H9 (cell line): Measurements from ENCODE around the gene COX7B. TPM values are rescaled to one million over a fixed set of nuclear protein-coding genes. Genes with fewer than 3 reads are reported as not detected.

Experiments used
- DNase-seq: peaks from one replicate; pipeline ENCODE4 v3.0.0-alpha.2; 2017
- H2AFZ ChIP-seq: one replicate; pipeline ENCODE4 v1.6.1; 2013; ENCODE audit warnings: mild to moderate bottlenecking, low read length, control low read depth, moderate library complexity
- H2AK5ac ChIP-seq: 2 replicates; pipeline ENCODE4 v1.6.1; 2013; ENCODE audit warnings: low read length, control low read depth, mixed read lengths; ENCODE audit not compliant: insufficient read length
- H2BK120ac ChIP-seq: one replicate; pipeline ENCODE4 v1.6.1; 2013; ENCODE audit warnings: low read depth, mild to moderate bottlenecking, low read length, control low read depth, inconsistent platforms; ENCODE audit not compliant: poor library complexity, severe bottlenecking
- H2BK12ac ChIP-seq: 2 replicates; pipeline ENCODE4 v1.6.1; 2013; ENCODE audit warnings: low read length, control low read depth, mixed read lengths, low read depth; ENCODE audit not compliant: insufficient read length
- H2BK15ac ChIP-seq: 2 replicates; pipeline ENCODE4 v1.6.1; 2013; ENCODE audit warnings: low read depth, low read length, control low read depth
- H2BK20ac ChIP-seq: one replicate; pipeline ENCODE4 v1.6.1; 2013; ENCODE audit warnings: low read depth, mild to moderate bottlenecking, low read length, control low read depth, inconsistent platforms; ENCODE audit not compliant: poor library complexity, severe bottlenecking
- H2BK5ac ChIP-seq: 2 replicates; pipeline ENCODE4 v1.6.1; 2013; ENCODE audit warnings: low read length, control low read depth, mixed read lengths; ENCODE audit not compliant: insufficient read length
- H3K14ac ChIP-seq: 2 replicates; pipeline ENCODE4 v1.6.1; 2013; ENCODE audit warnings: low read length, control low read depth; ENCODE audit not compliant: insufficient read depth
- H3K18ac ChIP-seq: 2 replicates; pipeline ENCODE4 v1.6.1; 2013; ENCODE audit warnings: low read depth, mild to moderate bottlenecking, mixed read lengths, low read length, control low read depth; ENCODE audit not compliant: insufficient read length
- H3K23ac ChIP-seq: 2 replicates; pipeline ENCODE4 v1.6.1; 2013; ENCODE audit warnings: low read length, control low read depth, mixed read lengths, low read depth; ENCODE audit not compliant: insufficient read length
- H3K23me2 ChIP-seq: 2 replicates; pipeline ENCODE4 v1.6.1; 2013; ENCODE audit warnings: low read depth, mild to moderate bottlenecking, mixed read lengths, low read length, control low read depth; ENCODE audit not compliant: insufficient read length, poor library complexity, severe bottlenecking
- H3K27ac ChIP-seq: 2 replicates; pipeline ENCODE4 v1.5.1; 2013; ENCODE audit warnings: low read length, control low read depth, mixed read lengths, low read depth; ENCODE audit not compliant: insufficient read length
- H3K27me3 ChIP-seq: 2 replicates; pipeline ENCODE4 v1.6.1; 2013; ENCODE audit warnings: low read length, control low read depth, inconsistent platforms; ENCODE audit not compliant: insufficient read depth
- H3K4ac ChIP-seq: 2 replicates; pipeline ENCODE4 v1.6.1; 2013; ENCODE audit warnings: low read depth, mild to moderate bottlenecking, control low read depth, inconsistent platforms, low read length, moderate library complexity
- H3K4me1 ChIP-seq: 2 replicates; pipeline ENCODE4 v1.6.1; 2013; ENCODE audit warnings: low read length, control low read depth, inconsistent platforms; ENCODE audit not compliant: insufficient read depth
- H3K4me2 ChIP-seq: 2 replicates; pipeline ENCODE4 v1.6.1; 2013; ENCODE audit warnings: low read length, control low read depth, mixed read lengths; ENCODE audit not compliant: insufficient read length, insufficient read depth
- H3K56ac ChIP-seq: 2 replicates; pipeline ENCODE4 v1.6.1; 2013; ENCODE audit warnings: low read depth, mild to moderate bottlenecking, mixed read lengths, low read length, control low read depth; ENCODE audit not compliant: insufficient read length
- H3K79me1 ChIP-seq: 2 replicates; pipeline ENCODE4 v1.6.1; 2013; ENCODE audit warnings: low read depth, mild to moderate bottlenecking, moderate library complexity, low read length, control low read depth, inconsistent platforms; ENCODE audit not compliant: insufficient read depth, poor library complexity, severe bottlenecking
- H3K79me2 ChIP-seq: 2 replicates; pipeline ENCODE4 v1.6.1; 2013; ENCODE audit warnings: low read length, control low read depth, inconsistent platforms; ENCODE audit not compliant: insufficient read depth
- H3K9ac ChIP-seq: 2 replicates; pipeline ENCODE4 v1.6.1; 2013; ENCODE audit warnings: low read length, control low read depth, mixed read lengths; ENCODE audit not compliant: insufficient read length; ENCODE audit errors: extremely low read depth
- H3K9me3 ChIP-seq: one replicate; pipeline ENCODE4 v1.6.1; 2013; ENCODE audit warnings: low read depth, low read length, inconsistent platforms; ENCODE audit not compliant: control insufficient read depth
- H3T11ph ChIP-seq: one replicate; pipeline ENCODE4 v1.6.1; 2013; ENCODE audit warnings: mild to moderate bottlenecking, low read length, control low read depth, inconsistent platforms
- H4K20me1 ChIP-seq: one replicate; pipeline ENCODE4 v1.6.1; 2013; ENCODE audit not compliant: control insufficient read depth, insufficient read length, insufficient read depth
- H4K5ac ChIP-seq: 2 replicates; pipeline ENCODE4 v1.6.1; 2013; ENCODE audit warnings: low read depth, mild to moderate bottlenecking, mixed read lengths, low read length, control low read depth; ENCODE audit not compliant: insufficient read length
- H4K8ac ChIP-seq: replicated peaks from 2 replicates; pipeline ENCODE4 v1.6.1; 2013; ENCODE audit warnings: low read length, control low read depth, mixed read lengths, low read depth; ENCODE audit not compliant: insufficient read length
- H4K91ac ChIP-seq: 2 replicates; pipeline ENCODE4 v1.6.1; 2013; ENCODE audit warnings: low read depth, mild to moderate bottlenecking, moderate library complexity, mixed read lengths, low read length, control low read depth; ENCODE audit not compliant: insufficient read length
- H3K27ac Mint-ChIP-seq, 3 experiments: 2 replicates in 2 of 3; 3 replicates in 1 of 3; pipeline ENCODE4 v1.8.0; 2020 to 2021; ENCODE audit warnings: mixed read lengths in 3 of 3, mild to moderate bottlenecking in 1 of 3, moderate library complexity in 1 of 3
- H3K27me3 Mint-ChIP-seq: 2 replicates; pipeline ENCODE4 v1.8.0; 2021; ENCODE audit warnings: low read depth, mild to moderate bottlenecking, moderate library complexity, mixed read lengths
- H3K36me3 Mint-ChIP-seq, 3 experiments: 2 replicates in 2 of 3; 3 replicates in 1 of 3; pipeline ENCODE4 v1.8.0; 2020 to 2021; ENCODE audit warnings: low read depth in 3 of 3, mixed read lengths in 3 of 3; ENCODE audit not compliant: insufficient read depth in 1 of 3
- H3K4me1 Mint-ChIP-seq, 2 experiments: 2 replicates each; pipeline ENCODE4 v1.8.0; 2020; ENCODE audit warnings: mixed read lengths in 2 of 2
- H3K4me3 Mint-ChIP-seq, 2 experiments: 2 replicates in 1 of 2; 3 replicates in 1 of 2; pipeline ENCODE4 v1.8.0; 2020 to 2021; ENCODE audit warnings: mild to moderate bottlenecking in 2 of 2, mixed read lengths in 2 of 2, moderate library complexity in 1 of 2
- H3K9me3 Mint-ChIP-seq, 2 experiments: 2 replicates in 1 of 2; 3 replicates in 1 of 2; pipeline ENCODE4 v1.8.0; 2020; ENCODE audit warnings: mild to moderate bottlenecking in 2 of 2, mixed read lengths in 2 of 2, moderate library complexity in 1 of 2
- WGBS: extraction: QIAGEN DNeasy Blood & Tissue Kit; methylation state at CpG from one replicate; pipeline ENCODE4 v1.1.7; 2013; ENCODE audit warnings: missing lambda C conversion rate, low lambda C conversion rate, mixed read lengths; ENCODE audit not compliant: insufficient read length; ENCODE audit errors: extremely low coverage; 5-methylcytosine and 5-hydroxymethylcytosine counted together
- total RNA-seq: library from RNA; stranded (reverse); gene quantifications from 2 replicates; pipeline ENCODE4 v1.2.1, GENCODE V29; 2021
- TF ChIP-seq, protein P1 (sequence below): fragments of 200-600 bp; sonication (generic); conservative IDR thresholded peaks from 3 replicates; pipeline ENCODE4 v1.8.0; 2021; ENCODE audit warnings: antibody characterized with exemption, mild to moderate bottlenecking

The COX7B gene
- total RNA-seq, 1 experiment from 2014 or later: 253 TPM

DNA sequence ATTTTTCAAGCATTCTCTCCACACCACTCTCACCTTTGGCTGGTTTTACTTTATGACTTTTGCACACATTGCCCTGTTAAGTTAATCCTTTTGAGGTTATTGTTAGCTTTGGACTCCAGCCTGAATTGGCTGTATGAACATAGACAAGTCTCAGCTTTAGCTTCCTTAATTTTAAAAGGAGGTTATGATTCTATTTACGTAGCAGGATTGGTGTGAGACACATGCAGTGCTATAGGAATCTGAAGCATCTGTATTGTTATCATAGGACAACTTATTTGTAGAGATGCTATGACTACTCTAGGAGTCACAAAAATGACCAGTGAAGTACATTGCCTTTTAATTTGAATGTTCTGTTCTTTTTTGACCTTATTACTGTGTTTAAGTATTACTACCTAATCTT, 54.4 kb downstream of the COX7B start:
- Histone ChIP-seq H2BK120ac (no peak overlapping the region), H3K23ac (no peak overlapping the region), H2AK5ac (no peak overlapping the region), H2BK20ac (no peak overlapping the region), H3K27me3 (no peaks in the 10 kb centered on the region), H2BK12ac (no peak overlapping the region), H3K4me2 (no peak overlapping the region), H2BK5ac (no peak overlapping the region), H4K5ac (no peak overlapping the region), H3K56ac (no peak overlapping the region), H3K79me2 (no peaks in the 10 kb centered on the region), H3K14ac (no peak overlapping the region), H2AFZ (no peak overlapping the region), H2BK15ac (no peak overlapping the region), H3K4ac (no peak overlapping the region), H3K9ac (no peak overlapping the region), H3K18ac (no peak overlapping the region), H3K27ac (no peak overlapping the region), H4K91ac (no peak overlapping the region), H3T11ph (no peak overlapping the region), H3K79me1 (no peaks in the 10 kb centered on the region), H4K8ac (no peak overlapping the region), H4K20me1 (no peaks in the 10 kb centered on the region), H3K9me3 (peaks cover 7% of the 10 kb centered on the region), H3K4me1 (no peaks in the 10 kb centered on the region), H3K23me2 (no peaks in the 10 kb centered on the region)
- Mint-ChIP-seq H3K4me3 (no peak overlapping the region), H3K9me3 (peaks cover 39 to 46% of the 10 kb centered on the region in 2 experiments), H3K27ac (no peak overlapping the region), H3K36me3 (peaks cover 0 to 8% (median 0%) of the 10 kb centered on the region in 3 experiments; a peak in 2 of 7 replicates), H3K4me1 (no peaks in the 10 kb centered on the region), H3K27me3 (no peaks in the 10 kb centered on the region)
- TF ChIP-seq, protein P1, sequence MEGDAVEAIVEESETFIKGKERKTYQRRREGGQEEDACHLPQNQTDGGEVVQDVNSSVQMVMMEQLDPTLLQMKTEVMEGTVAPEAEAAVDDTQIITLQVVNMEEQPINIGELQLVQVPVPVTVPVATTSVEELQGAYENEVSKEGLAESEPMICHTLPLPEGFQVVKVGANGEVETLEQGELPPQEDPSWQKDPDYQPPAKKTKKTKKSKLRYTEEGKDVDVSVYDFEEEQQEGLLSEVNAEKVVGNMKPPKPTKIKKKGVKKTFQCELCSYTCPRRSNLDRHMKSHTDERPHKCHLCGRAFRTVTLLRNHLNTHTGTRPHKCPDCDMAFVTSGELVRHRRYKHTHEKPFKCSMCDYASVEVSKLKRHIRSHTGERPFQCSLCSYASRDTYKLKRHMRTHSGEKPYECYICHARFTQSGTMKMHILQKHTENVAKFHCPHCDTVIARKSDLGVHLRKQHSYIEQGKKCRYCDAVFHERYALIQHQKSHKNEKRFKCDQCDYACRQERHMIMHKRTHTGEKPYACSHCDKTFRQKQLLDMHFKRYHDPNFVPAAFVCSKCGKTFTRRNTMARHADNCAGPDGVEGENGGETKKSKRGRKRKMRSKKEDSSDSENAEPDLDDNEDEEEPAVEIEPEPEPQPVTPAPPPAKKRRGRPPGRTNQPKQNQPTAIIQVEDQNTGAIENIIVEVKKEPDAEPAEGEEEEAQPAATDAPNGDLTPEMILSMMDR: no peak
- WGBS: no CpG with 5 or more reads among the region's 1 CpG
- no peak for DNase-seq

Other genes with a start within 250 kb of the COX7B start
- gene ATRX, start 113.3 kb upstream of the COX7B start, total RNA-seq: 76.0 and 81.3 TPM in 2 replicates
- gene MAGT1, start 4.0 kb upstream of the COX7B start, total RNA-seq: 42.8 and 44.0 TPM in 2 replicates
- gene ATP7A, start 11.2 kb downstream of the COX7B start, total RNA-seq: 2.1 and 2.2 TPM in 2 replicates
- 0.52 TPM in 1 of 2 replicates, not detected in the other for gene PGAM4, start 70.2 kb downstream of the COX7B start, total RNA-seq
- 564 and 581 TPM in 2 replicates for gene PGK1, start 204.8 kb downstream of the COX7B start, total RNA-seq
- gene TAF9B, start 240.2 kb downstream of the COX7B start, total RNA-seq: 33.1 and 34.9 TPM in 2 replicates